ENCODE results near the gene ZIK1.

DNA sequence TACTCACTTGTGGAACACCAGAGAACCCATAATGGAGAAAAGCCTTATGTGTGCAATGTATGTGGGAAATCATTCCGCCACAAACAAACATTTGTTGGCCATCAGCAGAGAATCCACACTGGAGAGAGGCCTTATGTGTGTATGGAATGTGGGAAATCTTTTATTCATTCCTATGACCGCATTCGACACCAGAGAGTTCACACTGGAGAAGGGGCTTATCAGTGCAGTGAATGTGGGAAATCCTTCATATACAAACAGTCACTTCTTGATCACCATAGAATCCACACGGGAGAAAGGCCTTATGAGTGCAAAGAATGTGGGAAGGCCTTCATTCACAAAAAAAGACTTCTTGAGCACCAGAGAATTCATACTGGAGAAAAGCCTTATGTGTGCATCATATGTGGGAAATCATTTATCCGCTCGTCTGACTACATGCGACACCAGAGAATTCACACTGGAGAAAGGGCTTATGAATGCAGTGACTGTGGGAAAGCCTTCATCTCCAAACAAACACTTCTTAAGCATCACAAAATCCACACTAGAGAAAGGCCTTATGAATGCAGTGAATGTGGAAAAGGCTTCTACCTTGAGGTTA is 45.9 kb upstream of the ZIK1 start:
- TF ChIP-seq, protein P1, sequence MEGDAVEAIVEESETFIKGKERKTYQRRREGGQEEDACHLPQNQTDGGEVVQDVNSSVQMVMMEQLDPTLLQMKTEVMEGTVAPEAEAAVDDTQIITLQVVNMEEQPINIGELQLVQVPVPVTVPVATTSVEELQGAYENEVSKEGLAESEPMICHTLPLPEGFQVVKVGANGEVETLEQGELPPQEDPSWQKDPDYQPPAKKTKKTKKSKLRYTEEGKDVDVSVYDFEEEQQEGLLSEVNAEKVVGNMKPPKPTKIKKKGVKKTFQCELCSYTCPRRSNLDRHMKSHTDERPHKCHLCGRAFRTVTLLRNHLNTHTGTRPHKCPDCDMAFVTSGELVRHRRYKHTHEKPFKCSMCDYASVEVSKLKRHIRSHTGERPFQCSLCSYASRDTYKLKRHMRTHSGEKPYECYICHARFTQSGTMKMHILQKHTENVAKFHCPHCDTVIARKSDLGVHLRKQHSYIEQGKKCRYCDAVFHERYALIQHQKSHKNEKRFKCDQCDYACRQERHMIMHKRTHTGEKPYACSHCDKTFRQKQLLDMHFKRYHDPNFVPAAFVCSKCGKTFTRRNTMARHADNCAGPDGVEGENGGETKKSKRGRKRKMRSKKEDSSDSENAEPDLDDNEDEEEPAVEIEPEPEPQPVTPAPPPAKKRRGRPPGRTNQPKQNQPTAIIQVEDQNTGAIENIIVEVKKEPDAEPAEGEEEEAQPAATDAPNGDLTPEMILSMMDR (IDR thresholded peaks at IDR 0.05): no peak
- no peak for TF ChIP-seq POLR2A (IDR thresholded peaks at IDR 0.05)

All from testis (tissue), 2 donors.